Measurements from ENCODE around the gene CPNE5.

DNA sequence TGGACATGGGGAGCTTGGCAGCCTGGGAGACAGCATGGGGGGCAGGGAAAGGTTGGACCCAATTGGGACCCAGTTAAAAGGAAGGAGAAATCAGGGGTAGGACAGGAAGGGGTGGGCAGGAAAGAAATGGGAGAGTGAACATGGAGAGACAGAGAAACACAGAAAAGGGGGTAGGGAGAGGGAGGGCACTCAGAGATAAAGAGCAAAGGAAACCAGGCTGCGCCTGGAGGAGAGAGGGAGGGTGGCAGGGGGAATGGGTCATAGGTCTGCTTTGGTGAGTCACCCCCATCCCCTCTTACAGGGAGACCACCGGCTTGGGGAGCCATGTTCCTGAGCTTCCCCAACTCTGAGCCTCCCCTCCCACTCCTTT lies 95.0 kb downstream of the CPNE5 start:
- TF ChIP-seq, protein P1, sequence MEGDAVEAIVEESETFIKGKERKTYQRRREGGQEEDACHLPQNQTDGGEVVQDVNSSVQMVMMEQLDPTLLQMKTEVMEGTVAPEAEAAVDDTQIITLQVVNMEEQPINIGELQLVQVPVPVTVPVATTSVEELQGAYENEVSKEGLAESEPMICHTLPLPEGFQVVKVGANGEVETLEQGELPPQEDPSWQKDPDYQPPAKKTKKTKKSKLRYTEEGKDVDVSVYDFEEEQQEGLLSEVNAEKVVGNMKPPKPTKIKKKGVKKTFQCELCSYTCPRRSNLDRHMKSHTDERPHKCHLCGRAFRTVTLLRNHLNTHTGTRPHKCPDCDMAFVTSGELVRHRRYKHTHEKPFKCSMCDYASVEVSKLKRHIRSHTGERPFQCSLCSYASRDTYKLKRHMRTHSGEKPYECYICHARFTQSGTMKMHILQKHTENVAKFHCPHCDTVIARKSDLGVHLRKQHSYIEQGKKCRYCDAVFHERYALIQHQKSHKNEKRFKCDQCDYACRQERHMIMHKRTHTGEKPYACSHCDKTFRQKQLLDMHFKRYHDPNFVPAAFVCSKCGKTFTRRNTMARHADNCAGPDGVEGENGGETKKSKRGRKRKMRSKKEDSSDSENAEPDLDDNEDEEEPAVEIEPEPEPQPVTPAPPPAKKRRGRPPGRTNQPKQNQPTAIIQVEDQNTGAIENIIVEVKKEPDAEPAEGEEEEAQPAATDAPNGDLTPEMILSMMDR (IDR thresholded peaks at IDR 0.05): no peak
- TF ChIP-seq POLR2A (IDR thresholded peaks at IDR 0.05): no peak

All from thyroid gland (tissue), 4 donors.